GM19324 (cell line): ENCODE data around the gene ANTXRL.
"Not testable (repeated sequence)": the region's sequence is repeated elsewhere in the genome, so short reads cannot be mapped to it uniquely, and the experiment has no call there.

Experiments used
- ATAC-seq: cut with Tn5 transposase; IDR thresholded peaks from one replicate; pipeline ENCODE4 v1.9.1; 2021; ENCODE audit warnings: mild to moderate bottlenecking, moderate library complexity; ENCODE audit not compliant: unreplicated experiment, low FRiP score

The ANTXRL gene

DNA sequence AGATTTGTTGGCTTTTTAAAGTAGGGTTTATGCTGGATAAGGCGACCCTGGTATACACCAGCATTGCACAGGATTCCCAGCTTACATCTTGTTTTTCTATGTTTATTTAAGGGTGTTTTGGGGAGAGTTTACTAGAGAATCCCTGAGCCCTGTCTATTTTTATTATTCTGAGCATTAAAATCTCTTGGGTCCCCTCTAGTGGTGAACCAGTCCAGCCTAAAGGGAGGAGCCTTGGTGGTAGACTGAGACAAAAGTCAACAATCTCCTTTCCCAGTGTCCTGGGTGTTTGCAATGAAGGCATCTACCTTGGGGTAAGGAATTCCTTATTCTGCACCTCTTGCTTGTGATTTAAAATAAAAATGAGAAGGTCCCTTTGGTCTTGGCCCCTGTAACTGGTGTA lies 38.2 kb downstream of the ANTXRL start:
- ATAC-seq, result no peak

DNA sequence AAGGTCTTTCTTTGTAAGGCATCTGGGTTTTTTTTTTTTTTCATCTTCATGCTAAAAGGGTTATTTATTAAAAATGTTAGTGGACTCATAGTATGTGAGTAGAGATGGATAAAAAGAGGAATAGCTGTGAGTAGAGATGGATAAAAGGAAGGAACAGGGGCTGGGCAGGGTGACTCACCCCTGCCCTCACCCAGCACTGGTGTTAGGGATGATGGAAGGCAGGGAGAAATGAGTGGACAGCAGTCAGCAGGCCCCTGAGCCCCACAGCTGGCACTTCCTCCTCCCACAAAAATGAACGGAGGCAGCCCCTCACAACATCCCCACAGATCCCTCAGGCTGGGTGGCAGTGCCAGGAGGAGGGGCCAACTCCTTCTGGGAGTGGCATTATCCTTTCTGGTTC lies 39.3 kb downstream of the ANTXRL start:
- ATAC-seq, result no peak

DNA sequence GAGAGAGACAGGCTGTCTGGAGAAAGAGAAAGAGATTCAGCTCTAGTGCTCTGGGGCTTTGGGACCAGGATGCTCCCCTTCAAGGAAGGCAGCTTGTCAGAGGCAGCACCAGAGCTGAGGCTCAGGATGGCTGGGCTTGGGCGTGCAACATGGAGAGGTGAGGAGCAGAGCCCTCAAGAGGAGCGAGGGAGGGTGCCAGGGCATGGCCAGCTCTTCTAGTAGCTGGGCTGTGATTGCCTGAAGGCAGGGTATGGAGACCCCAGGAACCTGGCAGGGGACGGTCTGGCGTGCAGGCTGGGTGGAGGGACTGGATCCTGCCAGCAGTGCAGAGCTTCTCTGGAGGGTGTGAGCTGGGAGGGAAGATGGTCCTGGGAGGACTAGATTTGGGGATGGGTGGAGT lies 40.2 kb downstream of the ANTXRL start:
- no peak for ATAC-seq

DNA sequence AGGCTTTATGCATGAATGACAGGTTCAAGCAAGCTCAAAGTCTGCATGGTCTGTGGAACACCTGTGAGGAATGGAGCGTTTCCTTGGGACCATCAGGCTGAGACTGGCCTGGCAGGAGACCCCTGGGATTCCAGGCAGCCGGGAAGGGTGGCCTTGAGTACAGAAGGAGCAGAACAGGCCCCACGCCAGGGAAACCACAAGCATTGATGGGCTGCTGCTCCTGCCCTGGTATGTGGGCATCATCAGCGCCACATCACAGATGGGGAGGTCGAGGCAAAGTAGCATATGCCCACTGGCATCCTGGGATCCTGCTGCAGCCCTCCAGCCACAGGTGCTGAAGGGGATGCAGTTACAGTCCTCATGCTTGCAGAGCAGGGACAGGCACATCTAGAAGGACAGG lies 40.9 kb downstream of the ANTXRL start:
- no peak for ATAC-seq

DNA sequence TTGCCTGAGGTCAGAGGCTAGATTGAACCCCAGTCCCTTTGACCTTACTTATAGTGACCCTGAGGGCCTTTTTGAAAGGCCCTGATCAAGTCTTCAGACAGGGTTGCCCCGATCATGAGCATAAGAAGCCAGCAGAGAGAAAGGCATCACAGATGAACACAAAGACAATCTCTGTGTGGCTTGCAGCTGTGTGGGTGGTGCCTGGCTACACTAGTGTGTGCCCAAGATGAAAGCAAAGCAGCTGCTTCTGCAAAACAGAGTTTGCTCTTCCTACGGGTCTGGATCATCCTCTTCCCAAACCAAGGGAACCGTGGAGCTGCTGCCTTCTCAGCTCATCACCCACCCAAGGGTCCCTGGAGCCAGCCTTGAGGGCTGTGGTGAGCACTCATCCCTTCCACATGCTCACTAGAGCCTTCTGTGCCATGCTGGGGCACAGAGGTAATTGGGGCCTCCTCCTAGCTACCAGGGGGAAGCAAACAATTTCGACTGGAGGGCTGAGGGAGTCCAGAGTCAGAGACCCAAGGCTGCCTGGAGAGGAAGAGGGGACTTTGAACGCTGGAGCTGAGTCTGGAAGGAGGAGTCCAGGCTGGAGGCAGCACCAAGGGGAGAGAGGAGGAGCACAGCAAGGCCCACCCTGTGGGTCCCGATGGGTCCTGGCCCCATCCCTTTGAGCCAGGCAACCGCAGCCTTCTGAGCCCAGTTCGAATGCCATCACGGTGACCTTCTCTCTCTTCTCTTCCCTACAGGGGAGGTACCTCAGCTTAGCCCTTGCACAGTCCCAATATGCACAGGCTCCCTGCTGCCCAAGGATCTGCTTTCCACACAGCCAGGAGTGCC lies 42.3 kb downstream of the ANTXRL start:
- ATAC-seq, result no peak

DNA sequence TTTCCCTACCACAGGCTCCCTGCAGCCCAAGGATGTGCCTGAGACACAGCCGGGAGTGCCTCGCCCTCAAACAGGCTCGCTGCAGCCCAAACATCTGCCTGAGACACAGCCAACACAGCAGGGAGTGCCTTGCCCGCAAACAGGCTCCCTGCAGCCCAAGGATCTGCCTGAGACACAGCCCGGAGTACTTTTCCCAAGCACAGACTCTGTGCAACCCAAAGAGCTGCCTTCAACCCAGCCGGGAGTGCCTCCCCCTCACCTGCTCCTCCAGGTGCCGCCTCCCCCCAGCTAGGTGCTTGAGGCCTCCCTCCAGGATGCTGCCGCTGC lies 42.9 kb downstream of the ANTXRL start:
- no peak for ATAC-seq

DNA sequence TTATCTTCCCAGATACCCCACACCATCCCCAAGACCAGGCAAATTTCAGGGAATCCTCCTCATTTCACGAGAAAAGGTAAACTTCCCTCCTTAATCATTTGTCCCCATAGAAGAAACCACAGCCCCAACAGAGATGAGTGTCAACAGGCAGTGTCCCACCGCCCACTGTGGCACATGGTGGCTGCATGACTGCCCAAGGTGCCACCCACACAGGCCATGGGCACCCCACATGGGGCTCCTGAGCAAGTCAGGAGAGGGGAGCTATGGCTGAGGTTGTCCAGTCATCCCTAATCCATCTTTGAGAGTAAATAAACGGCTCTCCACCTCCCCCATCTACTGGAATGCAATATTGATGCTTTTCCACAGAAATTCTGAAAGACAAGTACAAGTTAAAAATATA lies 44.1 kb downstream of the ANTXRL start:
- no peak for ATAC-seq

DNA sequence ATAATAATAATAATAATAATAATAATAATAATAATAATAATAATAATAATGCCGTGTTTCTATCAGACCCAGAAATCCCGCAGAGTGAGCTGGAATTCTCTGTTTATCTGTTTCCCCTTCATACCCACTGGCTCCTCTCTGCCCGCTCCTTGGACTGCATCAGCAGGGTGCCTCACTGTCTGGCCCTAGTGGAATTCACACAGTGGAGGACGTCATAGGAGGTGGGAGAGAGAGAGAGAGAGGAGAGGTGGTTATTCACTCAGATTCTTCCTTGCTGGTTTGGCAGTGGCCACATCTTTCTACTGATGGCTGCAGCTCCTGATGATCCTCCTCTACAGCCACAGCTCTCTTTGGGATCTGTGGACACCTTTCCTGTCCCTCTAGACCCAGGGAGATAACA lies 78.7 kb downstream of the ANTXRL start:
- not testable (repeated sequence) for ATAC-seq

DNA sequence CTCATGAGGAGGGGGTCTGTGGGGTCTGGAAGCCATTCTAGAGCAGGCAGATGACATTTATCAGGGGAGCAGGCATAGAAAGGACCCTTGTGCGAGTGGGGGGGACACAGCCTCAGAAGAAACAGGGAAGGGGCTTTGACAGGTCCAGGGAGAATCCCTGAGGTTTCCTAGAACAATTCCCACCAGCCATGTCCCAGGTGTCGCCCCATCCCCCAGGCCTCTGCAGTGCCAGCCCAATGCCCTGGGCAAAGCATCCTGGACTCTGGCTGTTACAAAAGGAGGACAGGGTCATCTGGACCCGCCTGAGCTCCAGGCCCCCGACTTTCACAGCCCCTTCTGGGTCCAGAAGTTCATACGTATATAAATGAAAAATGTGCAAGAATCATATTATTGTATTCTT lies 80.4 kb downstream of the ANTXRL start:
- ATAC-seq, result not testable (repeated sequence)

DNA sequence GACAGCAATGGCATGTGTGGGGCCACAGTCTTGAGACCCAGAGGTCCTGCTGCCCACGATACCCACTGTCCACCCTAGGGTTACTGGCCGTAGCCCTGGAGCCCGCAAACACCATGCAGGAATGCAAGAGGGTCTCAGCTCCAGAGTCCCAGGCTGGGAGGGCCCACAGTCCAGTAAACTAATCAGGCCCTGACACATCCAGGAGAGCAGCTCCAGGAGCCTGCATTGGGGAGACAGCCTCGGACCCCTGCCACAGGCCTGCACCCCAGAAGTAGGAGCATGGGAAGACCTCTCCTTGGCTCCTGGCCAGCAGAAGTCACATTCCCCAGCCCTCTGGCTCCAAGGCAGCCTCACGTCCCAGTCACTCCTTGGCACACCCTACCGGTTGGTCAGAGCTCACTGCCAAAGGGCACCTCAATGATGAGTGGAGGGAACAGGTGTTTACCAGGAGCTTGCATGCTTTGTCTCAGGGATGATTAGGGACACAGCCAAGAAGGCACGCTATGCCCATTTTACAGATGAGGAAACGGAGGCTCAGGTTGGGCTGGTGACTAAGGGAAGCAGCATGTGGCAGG lies 81.0 kb downstream of the ANTXRL start:
- not testable (repeated sequence) for ATAC-seq

DNA sequence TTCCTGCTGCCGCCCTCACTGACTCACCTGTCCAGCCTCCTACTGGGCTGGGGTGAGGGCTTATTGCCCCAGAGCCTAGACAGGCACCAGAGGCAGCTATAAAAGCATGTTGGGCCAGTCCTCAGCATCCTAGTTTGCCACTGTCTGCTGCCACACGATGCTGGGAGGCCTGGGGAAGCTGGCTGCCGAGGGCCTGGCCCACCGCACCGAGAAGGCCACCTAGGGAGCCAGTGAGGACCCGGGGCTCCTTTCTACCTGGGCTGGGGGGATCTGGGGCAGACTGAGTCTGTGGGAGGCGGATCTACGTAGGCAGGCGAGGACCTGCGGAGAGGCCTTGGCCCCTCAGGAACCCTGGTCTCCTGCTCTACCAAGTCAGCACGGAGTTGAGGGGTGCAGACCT lies 82.2 kb downstream of the ANTXRL start:
- ATAC-seq, result not testable (repeated sequence)

DNA sequence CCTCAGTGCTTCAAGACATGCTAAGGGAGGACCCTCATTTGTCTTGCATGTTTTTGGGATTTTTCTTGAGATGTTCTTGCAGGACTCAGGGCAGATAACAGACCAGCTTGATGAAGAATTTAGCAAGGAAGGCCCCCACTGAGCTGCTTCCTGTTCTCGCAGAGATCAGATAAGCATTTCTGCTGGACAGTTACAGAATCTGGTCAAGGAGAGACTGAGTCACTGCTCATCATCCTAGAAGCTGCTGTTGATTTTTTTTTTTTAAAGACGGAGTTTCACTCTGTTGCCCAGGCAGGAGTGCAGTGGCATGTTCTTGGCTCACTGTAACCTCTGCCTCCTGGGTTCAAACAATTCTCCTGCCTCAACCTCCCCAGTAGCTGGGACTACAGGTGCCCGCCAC lies 87.6 kb downstream of the ANTXRL start:
- not testable (repeated sequence) for ATAC-seq

DNA sequence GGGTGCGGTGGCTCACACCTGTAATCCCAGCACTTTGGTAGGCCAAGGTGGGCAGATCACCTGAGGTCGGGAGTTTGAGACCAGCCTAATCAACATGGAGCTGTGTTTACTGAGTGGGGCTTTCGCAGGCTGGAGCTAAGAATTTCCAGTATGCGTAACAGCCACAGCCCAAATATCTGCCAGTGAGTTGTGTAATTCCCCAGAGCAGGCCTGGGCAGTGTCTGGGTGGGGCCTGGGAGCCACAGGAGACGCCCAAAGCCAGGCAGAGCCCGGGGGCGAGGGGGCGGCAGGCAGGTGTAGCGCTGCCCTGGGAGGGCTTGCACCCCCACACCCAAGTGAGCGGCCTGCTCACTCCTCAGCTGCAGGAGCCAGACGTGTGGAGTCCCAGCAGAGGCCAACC lies 88.6 kb downstream of the ANTXRL start, which contains the start of gene ANXA8L1:
TSS of gene ANXA8L1 (plus strand) at position 371 of the 400 bp plus-strand sequence. CDS start 76 bp downstream, outside the sequence.
- ATAC-seq, result not testable (repeated sequence)

DNA sequence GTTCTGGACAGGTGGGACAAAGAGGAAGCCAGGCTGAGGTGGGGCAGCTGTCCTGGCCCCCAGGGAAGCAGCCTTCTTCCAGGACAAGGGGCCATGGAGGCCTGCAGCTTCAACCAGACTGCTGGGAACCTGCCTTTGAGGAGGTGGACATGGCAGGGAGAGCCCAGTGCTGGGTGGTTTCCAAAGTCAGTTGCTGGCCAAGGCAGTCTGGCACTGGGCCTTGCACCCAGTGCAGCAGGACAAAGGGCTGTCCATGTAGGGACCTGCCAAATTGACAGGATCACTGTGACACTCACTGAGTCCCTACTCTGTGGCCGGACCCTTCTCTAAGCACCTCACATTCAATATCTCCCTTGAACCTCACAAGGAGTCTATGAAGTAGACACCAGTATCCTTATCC lies 90.2 kb downstream of the ANTXRL start:
- ATAC-seq, result not testable (repeated sequence)

DNA sequence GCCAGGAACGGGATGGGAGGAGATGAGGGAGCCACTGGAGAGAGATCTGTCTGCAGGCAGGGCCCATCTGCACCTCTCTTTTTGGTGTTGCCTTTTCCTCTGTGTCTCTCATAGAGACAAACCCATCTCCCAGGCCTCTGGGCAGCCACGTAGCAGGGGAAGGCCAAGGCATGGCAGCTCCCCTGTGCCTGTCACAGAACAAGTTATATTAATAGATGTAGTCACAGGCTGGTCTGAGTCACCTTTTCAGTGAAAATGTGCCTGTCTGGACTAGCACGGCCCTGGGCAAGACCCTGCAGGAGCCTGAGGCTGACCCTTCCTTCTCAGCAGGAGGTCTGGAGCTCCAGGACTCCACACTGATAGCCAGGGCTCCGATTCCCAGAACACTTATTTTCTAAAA lies 90.9 kb downstream of the ANTXRL start:
- not testable (repeated sequence) for ATAC-seq

DNA sequence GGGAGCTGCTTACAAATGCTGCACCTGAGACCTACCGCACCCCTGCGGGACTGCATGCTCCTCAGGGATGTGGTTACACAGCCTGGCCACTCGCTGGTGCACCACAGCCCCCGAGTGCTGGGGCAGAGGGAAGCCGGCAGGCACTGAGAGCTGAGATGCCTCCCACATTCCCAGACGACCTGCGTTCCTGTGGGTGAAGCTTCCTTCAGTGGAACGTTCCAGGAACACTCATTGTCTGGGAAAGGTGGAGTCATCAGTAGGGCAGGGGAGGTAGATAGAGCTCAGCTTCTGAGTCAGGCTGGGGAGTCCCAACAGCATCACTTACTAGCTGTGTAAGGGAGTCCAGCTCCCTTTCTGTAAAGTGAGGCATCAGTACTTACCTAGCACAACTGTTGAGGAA lies 91.3 kb downstream of the ANTXRL start:
- ATAC-seq, result not testable (repeated sequence)

DNA sequence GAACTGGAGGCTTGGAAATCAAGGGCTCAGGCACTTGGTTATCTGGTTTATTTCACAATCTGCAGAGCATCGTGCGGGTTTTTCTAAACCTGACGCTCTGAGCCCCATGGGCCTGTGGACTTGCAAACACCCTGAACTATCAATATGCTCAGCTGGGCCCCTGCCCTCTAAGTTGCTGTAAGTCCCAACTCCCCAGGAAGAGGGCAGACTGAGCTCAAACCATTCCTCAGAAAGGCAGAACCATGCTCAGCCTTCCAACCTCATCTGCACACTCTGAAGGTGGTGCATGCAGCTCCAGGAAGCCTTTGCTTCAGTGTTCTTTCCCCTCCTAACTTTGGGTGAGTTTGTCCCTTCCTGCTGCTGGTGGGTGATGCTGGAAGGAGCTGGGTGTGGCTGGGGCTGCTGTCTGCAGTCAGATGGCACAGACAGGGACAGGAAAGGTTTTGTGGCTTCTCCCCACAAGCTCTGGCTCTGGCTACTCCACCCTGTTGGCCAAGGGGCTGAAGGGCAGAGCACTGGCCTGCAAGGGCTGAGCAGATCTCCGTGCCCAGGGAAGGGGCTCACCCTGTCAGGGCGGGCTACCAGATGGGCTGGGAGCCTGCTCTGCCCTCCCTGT lies 92.5 kb downstream of the ANTXRL start:
- not testable (repeated sequence) for ATAC-seq
